Renal cortex interstitium (tissue), 11 donors: Measurements from ENCODE around the gene JUN. TPM values are rescaled to one million over a fixed set of nuclear protein-coding genes. Genes with fewer than 3 reads are reported as not detected.
A peak's percentile ranks its signal among the peaks of the same experiment; 100 is the strongest.

Experiments used
- DNase-seq, 11 donors: peaks; one replicate each; pipeline ENCODE4 v3.0.0-alpha.2; 2013; ENCODE audit warnings: low read depth in 9 of 11, low spot score in 4 of 11; ENCODE audit errors: extremely low read depth in 1 of 11
- polyA plus RNA-seq, 3 donors: library from polyadenylated mRNA; unstranded; fragments of 120-200 nt; gene quantifications; one replicate each; pipeline ENCODE4 v1.2.1, GENCODE V29; 2013; ENCODE audit not compliant: insufficient read length in 3 of 3

Gene JUN
- polyA plus RNA-seq, 3 donors: 129 to 173 (median 156) TPM

DNA sequence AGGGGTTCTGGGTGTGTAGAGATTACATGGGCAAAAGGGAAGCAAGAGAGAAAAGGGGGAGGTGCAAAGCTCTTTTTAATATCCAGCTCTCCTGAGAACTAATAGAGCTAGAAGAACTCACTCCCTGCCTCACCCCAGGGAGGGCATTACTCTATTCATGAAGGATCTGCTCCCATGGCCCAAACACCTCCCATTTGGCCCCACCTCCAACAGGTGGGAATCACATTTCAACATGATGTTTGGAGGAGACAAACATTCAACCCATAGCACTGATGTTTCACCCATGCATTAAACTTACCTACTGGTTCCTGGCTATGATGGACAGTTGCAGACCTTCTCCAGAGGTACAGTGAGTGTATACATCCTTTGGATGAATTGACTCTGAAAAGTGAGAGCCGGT, 7.3 kb upstream of the JUN start:
- no peak for DNase-seq

DNA sequence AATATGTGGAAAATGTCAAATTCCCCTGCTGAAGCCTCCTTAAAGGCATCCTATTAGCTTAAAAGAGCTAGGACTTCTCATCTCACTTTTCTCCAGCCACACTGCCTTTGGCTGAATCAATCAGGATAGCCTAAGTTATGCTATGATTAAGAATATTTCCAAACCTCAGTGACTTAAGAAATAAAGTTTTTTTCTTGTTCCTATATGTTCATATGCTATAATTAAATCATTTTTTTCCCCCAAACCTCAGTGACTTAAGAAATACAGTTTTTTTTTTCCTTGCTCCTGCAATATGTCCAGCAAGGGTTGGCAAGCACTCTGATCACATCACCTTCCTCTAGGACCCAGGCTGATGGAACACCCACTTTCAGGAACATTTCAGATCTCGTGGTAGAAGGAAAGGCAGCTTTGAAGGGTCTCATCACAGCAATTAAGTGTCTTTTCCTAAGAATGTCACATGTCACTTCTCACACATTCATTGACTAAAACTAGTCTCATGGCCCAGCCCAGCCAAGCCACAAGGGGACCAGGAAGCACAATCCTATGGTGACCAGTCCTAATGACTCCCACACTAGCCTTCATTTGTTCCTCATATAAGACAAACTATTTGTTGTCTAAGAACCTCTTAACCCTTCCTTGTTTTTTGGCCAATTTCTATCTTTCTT, 6.3 kb upstream of the JUN start:
- no peak for DNase-seq

DNA sequence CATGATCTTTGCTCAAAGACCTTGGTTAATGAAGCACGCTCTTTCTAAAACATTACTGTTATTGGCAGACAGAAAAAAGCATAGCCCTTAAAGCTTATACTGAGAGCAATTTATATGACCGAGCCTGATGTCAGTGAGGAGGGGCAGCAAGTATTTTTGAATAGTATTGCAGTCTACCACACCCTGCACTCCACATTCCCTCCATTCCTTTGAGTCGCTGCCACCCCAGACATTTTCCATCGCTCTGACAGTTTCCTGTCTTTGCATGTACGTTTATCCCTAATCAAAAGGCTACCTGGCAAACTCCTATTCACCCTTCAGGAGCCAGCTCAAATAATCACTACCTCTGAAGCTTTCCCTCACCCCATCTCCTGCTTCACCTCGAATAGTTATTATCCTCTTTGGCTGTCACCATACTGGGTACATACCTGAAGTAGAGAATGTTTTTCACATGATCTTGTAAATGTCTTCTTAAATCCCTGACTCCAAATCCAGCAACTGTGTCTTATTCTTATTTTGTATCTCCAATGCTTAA, 5.5 kb upstream of the JUN start:
- DNase-seq: no peak

DNA sequence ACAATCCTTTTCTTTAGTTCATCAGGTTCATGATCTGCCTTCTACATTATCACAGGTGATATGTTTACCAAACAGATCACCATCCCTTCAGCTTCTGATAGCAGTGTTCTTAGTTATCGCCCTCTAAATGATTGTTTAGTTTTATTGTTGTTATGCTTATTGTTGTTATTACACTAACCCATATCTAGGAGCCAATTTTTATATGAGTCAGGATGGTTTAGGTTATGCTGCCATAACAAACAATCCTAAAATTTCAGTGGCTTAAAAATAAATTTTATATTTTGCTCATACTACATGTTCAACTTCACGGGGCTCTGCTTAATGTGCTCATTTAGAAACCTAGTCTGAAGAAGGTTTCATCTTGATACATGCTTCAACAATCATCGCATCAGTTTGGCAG, 4.4 kb upstream of the JUN start:
- no peak for DNase-seq

DNA sequence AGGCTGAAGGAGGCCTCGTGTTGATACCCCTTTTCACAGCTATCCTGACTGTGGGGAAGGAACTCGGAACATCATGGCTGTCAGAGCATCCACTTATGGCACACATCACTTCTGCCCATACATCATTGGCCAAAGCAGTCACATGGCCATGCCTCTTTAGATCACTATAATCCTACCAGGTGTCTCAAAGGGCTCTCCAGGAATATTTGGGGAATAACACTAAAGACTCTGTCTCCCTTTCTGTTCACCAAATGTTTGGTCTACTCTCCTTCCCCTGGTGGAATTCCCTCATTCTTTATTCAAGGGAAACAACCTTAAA, 3.0 kb upstream of the JUN start:
- no peak for DNase-seq

DNA sequence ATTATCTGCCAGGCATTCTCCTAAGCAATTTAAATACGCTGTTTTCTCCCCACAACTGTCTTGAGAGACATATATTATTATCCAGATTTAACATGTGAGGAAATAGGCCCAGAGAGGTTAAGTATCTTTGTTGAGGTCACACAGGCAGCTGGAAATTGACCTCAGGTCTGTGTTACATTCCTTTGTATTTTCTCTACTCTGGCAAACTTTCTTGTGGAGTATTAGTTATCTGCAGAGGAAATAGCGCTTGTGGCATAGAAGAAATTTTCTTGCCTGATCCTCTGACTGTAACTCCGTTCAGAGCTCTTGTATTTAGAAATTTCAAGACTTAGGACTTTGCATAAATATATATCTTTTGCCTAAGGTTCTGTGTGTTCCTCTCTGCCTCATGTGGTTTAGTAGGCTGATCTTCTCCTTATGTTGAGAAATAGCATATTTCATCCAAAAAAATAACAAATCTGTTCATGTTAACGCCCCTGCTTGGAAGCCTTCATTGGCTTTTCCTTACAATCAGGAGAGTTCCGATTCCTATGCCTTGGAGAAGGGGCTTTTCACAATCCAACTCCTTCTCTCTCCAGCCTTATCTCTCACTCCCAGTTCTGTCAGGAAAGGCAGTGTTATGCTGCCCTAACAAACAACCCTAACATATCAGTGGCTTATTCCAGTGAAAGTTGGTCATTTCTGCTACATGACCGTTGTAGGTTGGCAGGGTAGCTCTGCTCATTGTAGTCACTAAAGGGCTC, 2.5 kb upstream of the JUN start:
- DNase-seq: no peak

DNA sequence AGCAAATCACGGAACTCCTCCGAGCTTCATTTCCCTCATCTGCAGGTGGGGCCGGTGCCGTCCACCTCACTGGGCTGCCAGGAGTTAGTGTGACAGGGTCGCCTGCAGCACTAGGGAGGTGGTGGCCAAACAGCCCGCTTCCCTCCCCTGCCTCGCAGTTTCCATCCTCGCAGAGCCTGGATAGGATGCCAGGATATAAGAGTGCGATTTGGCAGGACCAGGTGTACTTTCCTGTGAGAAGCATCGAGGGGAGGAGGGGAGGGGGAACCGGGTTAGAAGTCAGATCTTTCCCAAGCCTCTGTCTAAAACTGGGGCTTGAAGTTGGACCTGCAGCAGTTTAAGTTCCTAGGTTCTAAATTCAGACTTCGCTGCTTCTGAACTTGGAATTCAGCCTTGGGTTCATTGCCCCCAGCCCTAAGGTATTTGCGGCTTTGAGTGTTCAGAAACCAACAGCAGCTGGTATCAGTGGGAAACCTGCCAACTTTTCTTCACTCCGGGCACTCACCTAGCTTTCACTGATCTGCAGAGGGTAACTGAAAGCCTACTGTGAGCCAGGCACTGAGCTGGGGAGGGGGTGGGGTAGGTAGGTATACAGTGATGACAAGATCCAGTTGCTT, 1.7 kb upstream of the JUN start:
- DNase-seq: peak in 8 of 11 donors; percentile 60 to 83 (median 75)

DNA sequence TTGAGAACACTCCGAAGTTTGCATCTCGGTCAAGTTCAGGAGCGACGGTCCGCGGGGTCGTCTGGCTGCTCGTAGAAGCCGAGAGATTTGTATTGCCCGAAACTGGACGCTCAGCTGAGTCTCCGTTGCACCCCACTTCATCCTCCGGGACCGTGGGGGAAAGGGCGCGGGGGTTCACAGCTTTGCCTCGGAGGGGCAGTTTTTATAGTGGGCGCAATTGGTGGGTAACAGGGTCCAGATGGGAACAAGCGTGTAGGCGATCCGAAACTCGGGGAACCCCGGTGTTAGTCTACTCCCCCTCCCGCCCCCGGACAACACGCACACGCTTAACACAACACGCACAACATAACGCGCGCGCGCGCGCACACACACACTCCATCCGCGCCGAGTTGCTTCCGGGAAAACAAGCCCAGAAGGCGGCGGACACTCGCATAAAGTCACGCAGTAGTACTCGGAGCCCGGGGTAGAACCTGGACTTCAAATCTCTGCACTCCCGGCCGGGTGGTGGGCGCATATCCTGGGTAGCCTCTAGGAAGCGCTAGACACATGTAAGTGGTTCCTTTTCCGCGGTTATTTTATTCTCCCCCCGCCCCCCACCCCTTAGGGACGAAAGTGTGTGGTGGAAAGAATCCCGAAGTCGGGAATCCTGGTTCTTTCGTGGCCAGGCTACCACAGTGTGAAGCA, 1.1 kb upstream of the JUN start:
- peak in 9 of 11 donors; percentile 72 to 87 (median 80) for DNase-seq

DNA sequence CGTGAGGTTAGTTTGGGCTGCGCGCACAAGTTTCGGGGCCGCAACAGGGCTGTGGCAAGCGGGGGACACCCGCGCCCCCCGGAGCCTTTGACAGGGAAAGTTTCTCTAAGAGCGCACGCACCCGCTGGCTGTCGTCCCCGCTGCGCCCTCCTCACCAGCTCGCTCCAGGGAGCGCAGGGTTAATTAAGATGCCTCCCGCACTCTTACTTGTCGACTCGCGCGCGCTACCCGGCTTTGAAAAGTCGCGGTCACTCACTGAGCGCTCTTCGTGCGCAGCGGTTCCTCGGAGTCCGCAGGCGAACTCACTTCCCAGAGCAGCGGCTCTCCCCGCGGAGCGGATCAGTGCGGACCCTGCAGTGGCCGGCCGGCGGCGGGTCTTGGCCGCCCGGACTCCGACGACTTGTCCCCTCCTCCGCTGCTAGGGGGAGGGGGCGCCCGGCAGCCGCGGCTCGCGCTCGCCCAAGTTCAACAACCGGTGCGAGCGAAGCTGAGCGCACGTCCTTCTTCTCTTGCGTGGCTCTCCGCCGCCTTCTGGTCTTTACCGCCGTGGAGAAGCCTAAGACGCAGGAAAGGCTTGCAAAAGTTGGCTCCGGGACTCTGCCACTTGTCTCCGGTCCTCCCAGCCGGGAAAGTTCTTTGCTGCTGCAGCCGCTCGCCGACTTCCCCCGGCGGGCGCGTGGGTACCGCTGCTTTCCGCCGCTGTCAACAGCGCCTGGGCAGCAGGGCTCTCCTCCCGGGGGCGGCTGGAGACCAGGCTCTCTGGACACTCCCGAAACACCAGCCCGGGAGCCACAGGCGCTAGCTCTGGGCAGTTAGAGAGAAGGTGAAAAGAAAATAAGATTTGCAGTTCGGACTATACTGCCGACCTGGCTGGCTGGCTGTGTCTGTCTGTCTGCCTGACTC, 506 bp downstream of the JUN start:
- DNase-seq: peak in 5 of 11 donors; percentile 52 to 63 (median 61)

DNA sequence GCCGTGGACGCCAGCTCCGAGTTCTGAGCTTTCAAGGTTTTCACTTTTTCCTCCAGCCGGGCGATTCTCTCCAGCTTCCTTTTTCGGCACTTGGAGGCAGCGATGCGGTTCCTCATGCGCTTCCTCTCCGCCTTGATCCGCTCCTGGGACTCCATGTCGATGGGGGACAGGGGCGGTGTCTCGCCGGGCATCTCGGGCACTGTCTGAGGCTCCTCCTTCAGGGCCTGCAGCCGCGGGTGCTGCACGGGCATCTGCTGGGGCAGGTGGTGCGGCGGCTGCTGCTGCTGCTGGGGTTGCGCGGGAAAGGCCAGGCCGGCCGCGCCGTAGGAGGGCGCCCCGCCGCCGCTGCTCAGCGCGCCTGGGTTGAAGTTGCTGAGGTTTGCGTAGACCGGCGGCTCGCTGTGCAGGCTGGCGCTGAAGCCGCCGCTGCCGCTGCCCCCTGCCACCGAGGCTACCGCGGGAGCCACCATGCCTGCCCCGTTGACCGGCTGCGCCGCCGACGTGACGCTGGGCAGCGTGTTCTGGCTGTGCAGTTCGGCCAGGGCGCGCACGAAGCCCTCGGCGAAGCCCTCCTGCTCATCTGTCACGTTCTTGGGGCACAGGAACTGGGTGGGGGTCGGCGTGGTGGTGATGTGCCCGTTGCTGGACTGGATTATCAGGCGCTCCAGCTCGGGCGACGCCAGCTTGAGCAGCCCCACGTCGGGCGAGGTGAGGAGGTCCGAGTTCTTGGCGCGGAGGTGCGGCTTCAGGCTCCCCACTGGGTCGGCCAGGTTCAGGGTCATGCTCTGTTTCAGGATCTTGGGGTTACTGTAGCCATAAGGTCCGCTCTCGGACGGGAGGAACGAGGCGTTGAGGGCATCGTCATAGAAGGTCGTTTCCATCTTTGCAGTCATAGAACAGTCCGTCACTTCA, 1.4 kb downstream of the JUN start:
- DNase-seq: peak in 4 of 11 donors; percentile 17 to 43 (median 36)

DNA sequence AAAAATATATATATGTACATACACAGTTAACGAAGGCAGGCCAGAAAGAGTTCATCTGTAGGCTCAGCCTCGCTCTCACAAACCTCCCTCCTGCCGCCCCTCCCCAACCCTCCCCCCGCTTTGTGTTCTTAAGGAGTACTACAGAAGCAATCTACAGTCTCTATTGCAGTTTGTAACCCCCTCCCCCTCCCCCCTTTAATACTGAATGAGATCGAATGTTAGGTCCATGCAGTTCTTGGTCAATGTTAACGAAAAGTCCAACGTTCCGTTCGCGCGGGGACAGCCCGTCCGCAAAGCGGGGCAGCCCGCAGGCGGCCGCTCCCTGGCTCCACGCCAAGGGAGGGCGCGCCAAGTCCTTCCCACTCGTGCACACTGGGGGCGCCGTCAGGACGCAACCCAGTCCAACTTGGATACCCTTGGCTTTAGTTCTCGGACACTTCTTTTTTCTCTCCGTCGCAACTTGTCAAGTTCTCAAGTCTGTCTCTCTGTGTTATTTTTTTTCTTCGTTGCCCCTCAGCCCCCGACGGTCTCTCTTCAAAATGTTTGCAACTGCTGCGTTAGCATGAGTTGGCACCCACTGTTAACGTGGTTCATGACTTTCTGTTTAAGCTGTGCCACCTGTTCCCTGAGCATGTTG, 2.2 kb downstream of the JUN start:
- peak in 8 of 11 donors; percentile 61 to 78 (median 70) for DNase-seq

DNA sequence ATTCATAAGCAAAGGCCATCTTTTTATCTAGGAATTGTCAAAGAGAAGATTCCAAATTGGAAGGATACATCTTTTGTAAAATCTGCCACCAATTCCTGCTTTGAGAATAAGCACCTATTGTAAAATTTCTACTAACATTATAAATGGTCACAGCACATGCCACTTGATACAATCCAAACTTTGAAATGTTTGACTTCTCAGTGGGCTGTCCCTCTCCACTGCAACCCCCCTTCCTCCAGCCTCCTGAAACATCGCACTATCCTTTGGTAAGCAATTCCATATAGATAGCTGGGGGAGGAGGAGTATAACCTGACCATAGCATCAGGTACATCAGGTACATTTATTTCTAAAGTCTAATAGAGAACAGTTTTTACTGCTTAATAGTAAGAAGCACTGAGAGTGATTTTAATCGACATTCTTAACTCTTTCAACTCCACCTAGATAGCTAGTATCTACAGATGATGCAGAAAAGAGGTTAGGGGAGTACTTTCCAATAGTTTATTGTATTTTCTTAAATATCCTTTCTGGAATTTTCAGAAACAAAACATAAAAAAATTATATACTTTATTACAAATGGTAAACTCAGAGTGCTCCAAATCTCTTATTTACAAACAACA, 2.9 kb downstream of the JUN start:
- DNase-seq: peak in 2 of 11 donors; percentile 18 to 26

DNA sequence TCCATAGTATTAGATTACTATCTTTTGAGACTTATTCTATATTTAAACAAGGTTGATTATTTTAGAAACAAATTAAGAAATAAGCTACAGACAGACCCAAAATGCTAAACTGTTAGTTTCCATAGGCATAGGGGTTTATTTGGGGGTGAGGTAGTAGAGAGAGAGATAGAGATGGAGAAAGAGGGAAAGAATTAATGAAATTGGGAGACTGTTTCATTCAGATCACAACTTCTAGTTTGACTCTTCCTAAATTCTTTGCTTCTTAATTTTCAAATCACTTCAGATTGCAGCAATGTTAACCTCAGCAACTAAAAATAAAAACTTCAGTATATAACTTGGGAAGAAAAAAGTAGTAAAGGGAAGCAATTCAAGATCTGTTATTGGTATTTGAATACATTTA, 3.4 kb downstream of the JUN start:
- no peak for DNase-seq

DNA sequence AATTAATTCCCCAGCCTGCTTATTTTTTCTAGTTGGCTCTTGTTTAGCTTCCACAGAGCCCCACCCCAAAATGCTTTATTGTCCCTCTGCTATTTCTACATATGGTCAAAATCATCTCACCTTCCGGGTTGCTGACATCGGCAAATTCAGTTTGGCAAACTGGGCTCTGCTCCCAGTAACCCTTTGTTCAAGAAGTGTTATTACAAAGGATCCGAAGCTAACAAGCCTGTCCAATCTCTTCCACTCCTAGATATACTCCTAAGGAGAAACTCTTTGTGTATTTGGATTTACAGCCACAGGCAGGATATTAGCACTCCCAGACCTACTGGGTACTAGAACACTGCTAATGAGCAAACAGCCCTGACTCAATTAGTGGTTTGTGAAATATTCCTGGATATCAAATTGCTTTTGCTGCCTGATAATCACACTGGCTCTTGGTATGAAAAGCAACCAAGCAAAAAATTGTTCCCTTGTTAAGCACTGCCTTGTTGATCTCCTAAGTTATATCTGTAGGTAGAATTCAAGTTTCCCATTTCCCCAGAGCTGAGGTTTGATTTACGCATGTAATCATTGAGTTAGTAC, 4.0 kb downstream of the JUN start:
- peak in 8 of 11 donors; percentile 37 to 74 (median 59) for DNase-seq

DNA sequence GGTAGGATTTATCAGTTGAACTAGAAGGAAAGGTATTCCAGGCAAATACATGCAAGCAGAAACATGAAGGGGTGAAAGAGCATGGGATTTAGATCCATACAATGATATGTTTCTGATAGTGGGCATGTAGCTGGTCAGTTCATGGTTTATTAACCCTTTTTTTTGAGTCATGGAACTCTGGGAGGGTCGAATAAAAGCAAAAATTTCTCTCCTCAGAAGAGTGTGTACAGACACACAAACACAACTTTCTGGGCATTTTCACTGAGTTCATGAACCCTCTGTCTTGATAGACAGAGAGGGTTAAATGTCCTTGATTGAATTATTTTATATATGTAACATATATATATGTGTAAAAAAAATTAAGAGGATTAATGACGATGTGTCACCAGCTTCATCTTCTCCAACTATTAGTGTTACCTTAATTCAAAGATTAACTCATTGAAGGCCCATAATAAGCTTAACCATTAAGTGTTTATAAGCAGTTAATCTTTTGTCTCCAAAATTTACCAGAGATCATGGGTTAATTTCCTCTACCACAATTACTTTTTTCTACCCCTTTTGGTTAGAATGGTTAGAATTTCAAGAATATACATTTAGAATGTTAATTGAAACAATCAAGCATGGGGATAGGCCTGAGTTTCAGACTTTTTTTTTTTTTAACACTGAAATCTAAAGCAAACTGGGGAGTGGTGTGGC, 4.6 kb downstream of the JUN start:
- no peak for DNase-seq
